GM12874 (cell line): Measurements from ENCODE around the gene SUCO.

Source experiments
- TF ChIP-seq, protein P1 (sequence below): IDR thresholded peaks from 2 replicates; pipeline ENCODE4 v1.5.1; 2011; ENCODE audit warnings: low read depth, mild to moderate bottlenecking, control low read depth, low read length, moderate library complexity; ENCODE audit not compliant: insufficient read depth

The SUCO gene

GRCh38 chr1:172654535-172654934, 121.6 kb downstream of the SUCO start:
- TF ChIP-seq, protein P1, sequence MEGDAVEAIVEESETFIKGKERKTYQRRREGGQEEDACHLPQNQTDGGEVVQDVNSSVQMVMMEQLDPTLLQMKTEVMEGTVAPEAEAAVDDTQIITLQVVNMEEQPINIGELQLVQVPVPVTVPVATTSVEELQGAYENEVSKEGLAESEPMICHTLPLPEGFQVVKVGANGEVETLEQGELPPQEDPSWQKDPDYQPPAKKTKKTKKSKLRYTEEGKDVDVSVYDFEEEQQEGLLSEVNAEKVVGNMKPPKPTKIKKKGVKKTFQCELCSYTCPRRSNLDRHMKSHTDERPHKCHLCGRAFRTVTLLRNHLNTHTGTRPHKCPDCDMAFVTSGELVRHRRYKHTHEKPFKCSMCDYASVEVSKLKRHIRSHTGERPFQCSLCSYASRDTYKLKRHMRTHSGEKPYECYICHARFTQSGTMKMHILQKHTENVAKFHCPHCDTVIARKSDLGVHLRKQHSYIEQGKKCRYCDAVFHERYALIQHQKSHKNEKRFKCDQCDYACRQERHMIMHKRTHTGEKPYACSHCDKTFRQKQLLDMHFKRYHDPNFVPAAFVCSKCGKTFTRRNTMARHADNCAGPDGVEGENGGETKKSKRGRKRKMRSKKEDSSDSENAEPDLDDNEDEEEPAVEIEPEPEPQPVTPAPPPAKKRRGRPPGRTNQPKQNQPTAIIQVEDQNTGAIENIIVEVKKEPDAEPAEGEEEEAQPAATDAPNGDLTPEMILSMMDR: no peak

- TF ChIP-seq, protein P1: no peak
These were observed 123.6 kb downstream of the SUCO start for GRCh38 chr1:172656576-172656975.

DNA sequence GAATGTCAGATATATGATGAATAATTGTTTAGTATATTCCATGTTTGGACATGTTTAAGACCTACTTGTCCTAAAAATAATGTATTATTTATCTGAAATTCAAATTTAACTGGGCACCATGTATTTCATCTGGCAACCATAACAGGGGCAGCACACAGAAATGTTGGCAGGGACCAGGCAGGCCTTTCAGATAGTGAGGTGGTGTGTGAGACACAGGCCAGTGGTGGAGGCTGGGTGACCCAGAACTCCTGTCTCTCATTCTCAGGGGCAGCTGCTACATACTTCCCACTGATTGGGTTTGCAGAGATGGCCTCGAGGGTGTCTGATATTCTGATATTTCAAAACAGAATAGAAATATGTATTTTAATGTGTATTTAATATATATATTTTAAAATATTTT, 124.6 kb downstream of the SUCO start:
- TF ChIP-seq, protein P1: no peak

GRCh38 chr1:172658871-172659453, 126.0 kb downstream of the SUCO start, which contains the start of gene FASLG:
FASLG (plus strand) TSS chr1:172659103; CDS start chr1:172659202, 99 bp downstream.
- TF ChIP-seq, protein P1: no peak

- TF ChIP-seq, protein P1: no peak
These were observed 128.2 kb downstream of the SUCO start for GRCh38 chr1:172661107-172661506.
